NCI-H2227 treated with DMSO at 0.1 percent for 48 hours (cell line): ENCODE measurements around the gene KDM2A.

ENCODE experiments used
- DNase-seq: peaks from one replicate; lab custom pipeline; 2025; lab: John Stamatoyannopoulos, UW

The KDM2A gene

GRCh38 chr11:67118801-67119584 is at the start of gene KDM2A:
TSS of gene KDM2A (plus strand) at chr11:67119263. CDS start at chr11:67121317, 2,054 bp downstream.
- DNase-seq: peak; percentile 98

GRCh38 chr11:67071420-67072284 is 47.4 kb upstream of the KDM2A start:
- DNase-seq: no peak

GRCh38 chr11:67072295-67072694 is 46.8 kb upstream of the KDM2A start:
- no peak for DNase-seq

GRCh38 chr11:67073908-67074307 is 45.2 kb upstream of the KDM2A start:
- DNase-seq: no peak

GRCh38 chr11:67076202-67076601 is 42.9 kb upstream of the KDM2A start:
- no peak for DNase-seq

GRCh38 chr11:67079065-67079705 is 39.9 kb upstream of the KDM2A start:
- DNase-seq: no peak

- no peak for DNase-seq
Measured at GRCh38 chr11:67082071-67082791, 36.8 kb upstream of the KDM2A start.

GRCh38 chr11:67083786-67084366 is 35.2 kb upstream of the KDM2A start:
- DNase-seq: no peak

- DNase-seq: no peak
Measured at GRCh38 chr11:67085617-67086016, 33.4 kb upstream of the KDM2A start.

GRCh38 chr11:67090717-67091116 is 28.3 kb upstream of the KDM2A start:
- no peak for DNase-seq

- DNase-seq: no peak
Measured at GRCh38 chr11:67095214-67095507, 23.9 kb upstream of the KDM2A start.

- DNase-seq: no peak
Measured at GRCh38 chr11:67098799-67099429, 20.1 kb upstream of the KDM2A start.

- no peak for DNase-seq
Measured at GRCh38 chr11:67099831-67100324, 19.2 kb upstream of the KDM2A start.

- DNase-seq: no peak
Measured at GRCh38 chr11:67102664-67103063, 16.4 kb upstream of the KDM2A start.

GRCh38 chr11:67105964-67106363 is 13.1 kb upstream of the KDM2A start:
- peak; percentile 24 for DNase-seq

GRCh38 chr11:67111261-67111660 is 7.8 kb upstream of the KDM2A start:
- DNase-seq: no peak

GRCh38 chr11:67113231-67113721 is 5.8 kb upstream of the KDM2A start:
- DNase-seq: no peak

- no peak for DNase-seq
Measured at GRCh38 chr11:67114275-67114896, 4.7 kb upstream of the KDM2A start.

- DNase-seq: no peak
Measured at GRCh38 chr11:67116758-67117105, 2.3 kb upstream of the KDM2A start.

- DNase-seq: peak; percentile 58
Measured at GRCh38 chr11:67117176-67117575, 1.9 kb upstream of the KDM2A start.
